SK-N-DZ (cell line): Measurements from ENCODE around the gene NPFF.
"Not testable (repeated sequence)": the region's sequence is repeated elsewhere in the genome, so short reads cannot be mapped to it uniquely, and the experiment has no call there.

Experiments
- DNase-seq: peaks from one replicate; pipeline ENCODE4 v3.0.0-alpha.2; 2015; ENCODE audit warnings: low spot score

NPFF gene

GRCh38 chr12:53496752-53497032 is 10.6 kb downstream of the NPFF start:
- DNase-seq: no peak

GRCh38 chr12:53495903-53496751 is 11.2 kb downstream of the NPFF start:
- DNase-seq: peak; percentile 60

- no peak for DNase-seq
These were observed 13.5 kb downstream of the NPFF start for GRCh38 chr12:53493610-53494391.

GRCh38 chr12:53492830-53493609 is 14.3 kb downstream of the NPFF start:
- DNase-seq: peak; percentile 96

- DNase-seq: peak; percentile 47
These were observed 15.1 kb downstream of the NPFF start for GRCh38 chr12:53492188-53492587.

DNA sequence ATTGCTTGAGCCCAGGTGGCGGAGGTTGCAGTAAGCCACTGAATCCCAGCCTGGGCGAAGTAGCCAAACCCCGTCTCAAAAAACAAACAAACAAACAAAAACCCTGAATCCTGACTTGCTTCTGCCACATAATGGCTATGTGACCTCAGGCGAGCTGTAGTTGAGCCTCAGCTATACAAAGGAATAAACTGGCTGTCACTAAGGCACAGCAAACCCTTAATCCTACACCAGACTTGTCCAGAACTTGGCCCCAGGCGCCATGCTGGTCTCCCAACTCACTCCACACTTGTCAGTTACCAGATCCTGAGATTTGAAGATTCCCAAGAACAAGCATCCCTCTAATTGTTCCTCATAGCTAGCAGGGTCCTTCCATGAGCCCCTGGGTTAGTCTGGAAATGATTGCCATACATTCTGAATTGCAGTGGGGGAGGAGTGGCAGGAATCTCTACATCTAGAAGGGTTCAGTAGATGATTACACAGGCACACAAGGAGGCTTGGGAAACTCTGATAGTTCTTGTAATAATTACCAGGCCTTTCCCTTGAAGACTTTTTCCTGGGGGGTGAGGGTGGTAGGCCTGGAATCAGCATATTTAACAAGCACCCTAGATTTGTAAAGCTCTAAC is 17.9 kb downstream of the NPFF start:
- DNase-seq: no peak

DNA sequence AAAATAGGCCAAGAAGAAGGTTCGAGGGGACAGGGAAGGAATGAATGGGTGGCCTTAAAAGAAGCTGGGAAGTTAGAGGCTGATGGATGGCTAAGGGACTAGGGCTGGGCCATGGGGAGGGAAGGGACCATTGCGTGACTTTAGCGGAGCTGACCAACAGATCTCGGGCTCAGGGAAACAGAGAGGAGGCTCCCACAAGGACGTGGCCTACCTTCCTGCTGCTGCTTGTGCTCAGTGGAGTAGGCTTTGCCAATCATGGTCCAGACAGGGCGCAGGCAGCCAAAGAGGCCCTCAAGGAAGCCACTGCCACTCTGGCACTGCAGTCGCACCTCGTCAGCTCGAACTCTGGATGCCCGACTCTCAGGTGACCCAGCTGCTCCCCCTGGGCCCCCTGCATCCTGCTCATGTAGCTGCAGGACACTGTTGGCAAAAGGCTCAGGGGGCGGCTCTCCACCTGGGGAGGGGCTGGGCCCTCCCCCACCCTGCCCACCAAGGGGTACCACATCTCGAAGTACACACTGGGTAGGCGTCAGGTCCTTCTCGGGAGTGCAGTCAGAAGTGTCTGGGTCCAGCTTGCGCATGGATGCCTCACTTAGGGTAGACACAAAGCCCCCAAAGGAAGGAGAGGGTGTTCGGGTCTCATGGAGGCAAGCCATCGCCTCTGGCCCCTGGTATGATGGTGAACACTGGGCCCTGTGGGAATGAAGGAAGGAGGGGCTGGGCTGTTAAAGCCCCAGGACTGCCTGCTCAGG is 20.4 kb downstream of the NPFF start:
- DNase-seq: no peak

GRCh38 chr12:53485955-53486735 is 21.1 kb downstream of the NPFF start:
- no peak for DNase-seq

DNA sequence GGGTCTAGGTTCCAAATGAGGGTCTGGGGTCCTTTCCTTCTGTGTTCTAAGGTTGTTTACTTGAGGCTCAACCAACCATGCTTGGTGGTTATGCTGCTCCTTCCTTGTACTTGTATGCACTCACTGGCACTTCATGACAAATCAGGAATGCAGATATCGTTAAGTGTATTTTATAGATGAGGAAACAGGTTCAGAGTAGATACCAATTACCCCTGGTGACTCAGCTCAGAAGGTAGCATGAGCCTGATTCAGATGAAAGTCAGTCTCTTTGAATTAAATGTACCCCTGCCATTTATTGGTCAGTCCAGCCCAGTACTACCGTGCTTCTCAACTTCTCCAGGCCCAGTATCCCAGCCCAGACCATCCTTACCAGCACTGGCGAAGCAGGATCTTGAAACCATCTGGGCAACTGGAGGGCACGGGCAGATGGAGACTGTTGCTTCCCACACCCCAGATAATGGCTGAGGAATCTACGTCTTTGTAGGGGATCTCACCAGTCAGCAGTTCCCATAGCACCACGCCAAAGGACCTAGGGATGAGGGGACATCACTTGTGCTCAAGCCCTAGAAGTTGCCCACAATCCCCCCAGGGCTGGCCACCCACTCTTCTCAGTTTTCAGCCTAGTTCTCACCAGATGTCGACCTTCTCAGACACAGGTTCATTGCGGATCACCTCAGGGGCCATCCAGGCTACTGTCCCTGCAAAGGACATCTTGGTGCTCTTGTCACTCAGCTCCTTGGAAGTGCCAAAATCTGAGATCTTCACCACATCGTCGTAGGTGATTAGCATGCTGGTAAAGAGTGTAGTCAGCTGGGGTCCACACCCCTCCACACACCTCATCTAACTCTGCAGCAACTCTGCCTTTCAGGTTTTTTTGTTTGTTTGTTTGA is 22.4 kb downstream of the NPFF start:
- DNase-seq: no peak

GRCh38 chr12:53483979-53484377 is 23.3 kb downstream of the NPFF start:
- no peak for DNase-seq

DNA sequence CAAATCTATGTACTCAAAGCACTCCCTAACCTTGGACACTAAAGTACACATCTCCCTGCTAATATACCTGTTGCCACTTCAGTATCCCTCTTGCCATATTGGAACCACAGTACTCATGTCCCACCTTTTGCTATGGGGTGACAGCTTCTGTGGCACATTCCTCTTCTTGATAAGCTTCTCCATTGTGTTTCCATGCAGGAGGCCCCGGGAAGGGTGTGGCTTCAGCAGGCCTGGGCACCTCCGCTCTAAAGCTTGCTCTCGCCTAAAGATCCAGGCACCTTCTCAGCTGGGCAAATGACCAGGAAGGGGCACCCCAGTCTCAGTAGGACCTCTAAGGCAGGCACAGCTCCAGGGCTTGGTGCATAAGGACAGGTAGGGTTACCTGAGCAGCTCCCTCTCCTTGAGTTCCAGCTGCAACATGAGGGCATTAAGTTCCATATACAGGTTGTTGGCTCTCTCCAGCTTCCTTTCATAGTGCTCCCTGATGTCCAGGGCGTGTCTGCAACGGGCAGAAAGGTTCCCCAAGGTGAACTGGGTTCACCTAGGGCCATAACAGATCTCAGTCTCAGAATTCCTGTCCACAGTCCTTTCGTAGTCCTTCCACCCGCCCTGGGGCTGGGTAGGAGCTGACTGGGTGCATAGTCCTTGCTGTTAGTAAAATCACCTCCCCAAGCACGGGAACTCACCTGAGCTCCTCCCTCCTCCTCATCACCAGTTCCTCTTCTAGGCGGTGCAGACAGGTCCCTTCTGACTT is 23.9 kb downstream of the NPFF start:
- no peak for DNase-seq

DNA sequence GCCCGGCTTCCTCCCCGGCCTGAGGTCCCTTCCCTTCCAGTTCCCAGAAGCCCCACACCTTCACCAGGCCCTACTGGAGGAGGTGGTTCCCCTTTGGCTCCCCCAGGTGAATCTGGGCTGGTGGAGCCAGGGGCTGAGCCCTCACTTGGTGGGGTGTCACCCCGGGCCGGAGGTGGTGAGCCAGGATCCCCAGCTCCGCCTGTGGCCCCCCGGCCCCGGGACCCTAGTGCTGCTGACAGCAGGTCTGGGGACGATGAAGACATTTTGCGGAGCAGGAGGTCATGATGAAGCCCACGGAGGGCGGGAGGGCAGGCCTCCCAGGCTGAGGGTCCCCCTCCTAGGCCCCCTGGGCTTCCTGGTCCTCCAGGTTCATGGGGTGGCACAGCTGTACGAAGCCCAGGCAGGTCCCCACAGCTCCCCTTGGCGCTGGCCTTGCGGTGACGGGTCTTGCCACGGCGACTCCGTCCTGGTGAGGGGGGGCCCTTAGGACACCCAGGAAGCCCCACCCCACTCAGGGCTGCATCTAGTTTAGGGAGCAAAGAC is 24.6 kb downstream of the NPFF start:
- DNase-seq: no peak

GRCh38 chr12:53481939-53482586 is 25.2 kb downstream of the NPFF start:
- DNase-seq: no peak

DNA sequence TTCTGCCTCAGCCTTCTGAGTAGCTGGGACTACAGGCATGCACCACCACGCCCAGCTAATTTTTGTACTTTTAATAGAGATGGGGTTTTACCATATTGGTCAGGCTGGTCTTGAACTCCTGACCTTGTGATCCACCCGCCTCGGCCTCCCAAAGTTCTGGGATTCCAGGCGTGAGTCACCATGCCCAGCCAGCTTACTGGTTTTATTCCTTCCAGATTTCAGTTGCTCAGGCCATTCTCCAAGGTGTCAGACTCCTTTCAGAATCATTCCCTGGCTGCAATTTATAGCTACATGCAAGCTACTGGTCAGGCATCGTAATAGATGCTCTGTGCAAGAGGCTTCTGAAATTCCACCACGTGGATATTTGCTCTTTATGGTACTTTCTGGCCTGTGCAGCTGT is 25.8 kb downstream of the NPFF start:
- not testable (repeated sequence) for DNase-seq

DNA sequence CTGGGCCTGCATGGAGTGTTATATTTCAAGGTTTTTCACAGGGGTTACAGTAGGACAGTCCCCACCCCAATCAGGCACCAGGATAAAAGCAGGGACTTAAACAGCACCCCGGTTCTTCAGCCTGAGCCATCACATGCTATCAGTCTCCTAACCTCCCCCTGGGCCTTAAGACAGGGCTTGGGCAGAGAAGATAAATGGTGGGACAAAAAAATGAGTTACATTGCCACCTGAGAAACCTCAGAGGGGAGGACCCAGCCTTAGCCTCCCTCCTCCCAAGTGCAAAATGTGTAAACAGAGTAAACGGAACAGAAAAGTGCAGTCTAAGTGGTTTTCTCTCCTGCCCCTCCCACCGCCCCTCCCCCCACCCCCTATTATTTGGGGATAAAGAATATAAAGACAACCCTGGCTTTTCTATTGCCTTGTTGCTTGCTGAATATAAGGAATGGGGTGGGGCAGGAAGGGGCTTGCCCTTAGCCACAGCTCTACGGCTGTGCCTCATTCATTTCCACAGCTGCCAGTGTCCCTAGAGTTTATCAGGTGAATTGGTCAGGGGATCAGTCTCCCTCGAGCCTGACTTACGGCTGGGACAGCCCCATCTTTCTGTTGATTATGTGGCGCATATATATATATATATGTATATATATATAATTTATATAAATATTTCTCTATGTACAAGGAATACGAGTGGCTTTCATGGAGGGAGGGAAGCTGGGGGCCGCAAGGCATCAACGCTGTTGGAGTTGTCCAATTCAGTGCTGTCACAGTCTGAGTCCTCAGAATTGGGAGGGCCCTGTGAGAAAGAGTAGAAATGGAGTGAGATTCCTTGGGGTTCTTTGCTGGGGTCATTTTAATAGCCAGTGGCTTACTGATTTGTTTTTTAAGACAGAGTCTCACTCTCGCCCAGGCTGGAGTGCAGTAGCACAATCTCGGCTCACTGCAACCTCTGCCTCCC is 26.5 kb downstream of the NPFF start:
- no peak for DNase-seq

- no peak for DNase-seq
These were observed 28.0 kb downstream of the NPFF start for GRCh38 chr12:53479331-53479730.

DNA sequence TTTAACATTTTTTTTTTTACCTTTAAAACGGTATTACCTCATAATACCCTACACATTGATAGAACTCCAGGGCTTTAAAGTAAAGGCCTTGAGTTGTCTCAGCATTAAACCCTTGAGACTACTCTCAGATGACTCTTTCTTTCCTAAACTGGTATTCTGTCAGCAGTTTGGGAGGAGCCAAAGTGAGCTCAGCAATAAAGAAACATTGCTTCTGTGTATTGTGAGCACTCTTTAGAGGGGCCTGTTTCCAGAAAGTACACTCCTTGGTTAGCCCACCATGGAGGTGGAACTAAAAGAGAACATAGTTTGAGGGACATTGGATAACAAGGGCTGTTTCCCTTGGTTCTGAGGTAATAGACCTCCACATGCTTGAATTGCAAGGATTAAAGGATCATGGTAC is 28.4 kb downstream of the NPFF start:
- no peak for DNase-seq
